ENCODE measurements around the gene EMC10. TPM values are rescaled to one million over a fixed set of nuclear protein-coding genes. Genes with fewer than 3 reads are reported as not detected.

EMC10 gene
- polyA plus RNA-seq, 2 of the 4 experiments (the other 2 are of a cell fraction) = 52.8 to 147 TPM

- TF ChIP-seq ELK1 (IDR thresholded peaks at IDR 0.05; ENCODE audit: low read depth, low read length) = no peak
- no peak for TF ChIP-seq HOXA7 (CRISPR knock-in tag; IDR thresholded peaks at IDR 0.05)
- no peak for TF ChIP-seq RARB (CRISPR knock-in tag; IDR thresholded peaks at IDR 0.05)
- peak; percentile 99 for TF ChIP-seq MAZ (IDR thresholded peaks at IDR 0.05; ENCODE audit: borderline replicate concordance, low read depth, low read length)
- no peak for TF ChIP-seq KDM5A (IDR thresholded peaks at IDR 0.05)
- TF ChIP-seq KDM1A (IDR thresholded peaks at IDR 0.05; ENCODE audit: low read depth) = no peak
Observed at GRCh38 chr19:50511069-50511822, 34.9 kb downstream of the EMC10 start, which contains the start of gene JOSD2 (continued).

DNA sequence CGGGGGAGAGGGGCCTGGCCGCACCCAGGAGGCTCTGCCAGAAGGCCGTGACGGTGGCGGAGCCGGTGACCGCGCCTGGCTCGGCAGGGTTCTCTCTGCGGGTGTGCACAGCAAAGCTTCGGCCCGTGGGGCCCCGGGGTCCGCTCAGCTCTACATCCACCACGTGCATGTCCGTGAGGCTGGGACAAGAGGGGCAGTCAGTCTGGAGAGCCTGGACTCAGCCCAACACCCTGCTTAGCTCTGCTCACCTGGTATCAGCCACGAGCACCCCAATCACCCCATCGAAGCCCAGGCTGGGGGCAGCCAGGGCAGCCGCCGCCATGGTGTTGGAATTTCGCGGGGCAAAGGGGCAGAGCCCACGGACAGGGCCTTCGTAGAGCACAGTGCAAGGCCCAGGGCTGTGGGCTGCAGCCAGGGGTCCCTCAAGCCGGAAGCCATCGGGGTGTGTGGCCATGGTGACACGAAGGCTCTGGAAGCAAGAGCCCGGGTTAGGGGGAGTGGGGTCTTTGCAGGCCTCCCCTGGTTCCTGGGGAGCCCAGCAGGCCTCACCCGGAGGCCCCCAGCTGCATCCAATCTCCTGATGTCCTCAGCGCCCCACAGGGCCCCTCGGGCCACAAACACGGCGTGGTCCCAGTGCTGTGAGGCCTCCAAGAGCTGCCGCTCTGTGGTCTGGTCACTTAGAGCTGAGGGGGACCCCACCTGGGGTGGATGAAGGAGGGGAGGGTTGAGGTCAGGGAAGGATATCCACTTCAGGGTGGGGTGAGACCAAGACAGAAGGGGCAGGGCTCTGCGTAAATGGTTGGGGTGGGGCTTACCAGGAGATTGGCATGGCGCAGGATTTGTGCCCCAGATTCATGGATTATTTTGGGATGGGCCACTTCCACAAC is 36.0 kb downstream of the EMC10 start:
- FAIRE-seq (no peak), ATAC-seq (no peak), DNase-seq (ENCODE audit: low read depth in 1 of 2, low spot score in 1 of 2) (no peak)
- WGBS (ENCODE audit: missing lambda C conversion rate) = 92% methylated on average over 35 of the region's 36 CpGs
- Histone ChIP-seq H3K9me3 (no peaks in the 10 kb centered on the region), H3K4me1 (peaks cover 21% of the 10 kb centered on the region; the same call in 2 of the 3 replicates), H3K27ac (peak overlapping the region; percentile 91 to 92; a peak in 4 of 6 replicates), H3K4me3 (peak overlapping the region; percentile 76), H3K4me2 (peak overlapping the region; percentile 80)
- TF ChIP-seq HDAC2 (IDR thresholded peaks at IDR 0.05) (no peak), MAFK (IDR thresholded peaks at IDR 0.05; ENCODE audit: partially characterized antibody) (no peak), ZSCAN20 (CRISPR knock-in tag; IDR thresholded peaks at IDR 0.05) (no peak), NFE2L2 (conservative IDR thresholded peaks at IDR 0.05; ENCODE audit: low read length) (no peak)
- TF ChIP-seq, protein P1, sequence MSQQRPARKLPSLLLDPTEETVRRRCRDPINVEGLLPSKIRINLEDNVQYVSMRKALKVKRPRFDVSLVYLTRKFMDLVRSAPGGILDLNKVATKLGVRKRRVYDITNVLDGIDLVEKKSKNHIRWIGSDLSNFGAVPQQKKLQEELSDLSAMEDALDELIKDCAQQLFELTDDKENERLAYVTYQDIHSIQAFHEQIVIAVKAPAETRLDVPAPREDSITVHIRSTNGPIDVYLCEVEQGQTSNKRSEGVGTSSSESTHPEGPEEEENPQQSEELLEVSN (IDR thresholded peaks at IDR 0.05; ENCODE audit: borderline replicate concordance, low read depth) = no peak
- CTCF ChIA-PET = interaction anchor here (0.8 to 4.3 kb wide), 7 partner anchors 21 to 212 kb away, joined by 3 to 28 read pairs (median 3); no protein-coding TSS in a partner anchor
- POLR2A ChIA-PET = interaction anchor here (0.5 to 1.2 kb wide), 2 partner anchors 146 to 292 kb away, joined by 3 read pairs; no protein-coding TSS in a partner anchor

GRCh38 chr19:50512999-50513745 is 36.9 kb downstream of the EMC10 start:
- no peak for DNase-seq (ENCODE audit: low read depth in 1 of 2, low spot score in 1 of 2)
- POLR2A ChIA-PET = interaction anchor here (0.5 kb wide), 1 partner anchor 145 kb away, joined by 3 read pairs; no protein-coding TSS in a partner anchor
- Histone ChIP-seq H3K27ac (no peak overlapping the region), H3K9me3 (no peaks in the 10 kb centered on the region), H3K4me2 (no peak overlapping the region), H3K4me3 (no peak overlapping the region), H3K4me1 (peaks cover 22% of the 10 kb centered on the region; the same call in 2 of the 3 replicates)
- WGBS (ENCODE audit: missing lambda C conversion rate) = 82% methylated on average over 12 of the region's 12 CpGs
- CTCF ChIA-PET = interaction anchor here (0.9 to 4.3 kb wide), 3 partner anchors 25 to 157 kb away, joined by 3 to 28 read pairs (median 19); no protein-coding TSS in a partner anchor
- ATAC-seq = no peak
- no peak for FAIRE-seq
- TF ChIP-seq CHD4 (IDR thresholded peaks at IDR 0.05; ENCODE audit: borderline replicate concordance) = no peak
- no peak for TF ChIP-seq NPAS2 (CRISPR knock-in tag; IDR thresholded peaks at IDR 0.05; ENCODE audit: borderline replicate concordance)
- no peak for TF ChIP-seq ZC3H11A (IDR thresholded peaks at IDR 0.05)
- TF ChIP-seq BHLHE40 (IDR thresholded peaks at IDR 0.05; ENCODE audit: low read depth, low read length) = no peak
- no peak for TF ChIP-seq CBX8 (IDR thresholded peaks at IDR 0.05)
- no peak for TF ChIP-seq KDM1A (IDR thresholded peaks at IDR 0.05; ENCODE audit: low read depth)
- no peak for TF ChIP-seq SREBF2 (IDR thresholded peaks at IDR 0.05)
- no peak for TF ChIP-seq CEBPB (IDR thresholded peaks at IDR 0.05)
- TF ChIP-seq CHD2 (IDR thresholded peaks at IDR 0.05; ENCODE audit: low read length, partially characterized antibody) = no peak
- TF ChIP-seq HOXA7 (CRISPR knock-in tag; IDR thresholded peaks at IDR 0.05) = no peak
- TF ChIP-seq JUN (IDR thresholded peaks at IDR 0.05) = no peak
- TF ChIP-seq, protein P1 (IDR thresholded peaks at IDR 0.05; ENCODE audit: borderline replicate concordance, low read depth) = no peak
- TF ChIP-seq EHF (CRISPR knock-in tag; IDR thresholded peaks at IDR 0.05) = no peak
- TF ChIP-seq HEYL (CRISPR knock-in tag; IDR thresholded peaks at IDR 0.05) = no peak
- TF ChIP-seq, protein P2, sequence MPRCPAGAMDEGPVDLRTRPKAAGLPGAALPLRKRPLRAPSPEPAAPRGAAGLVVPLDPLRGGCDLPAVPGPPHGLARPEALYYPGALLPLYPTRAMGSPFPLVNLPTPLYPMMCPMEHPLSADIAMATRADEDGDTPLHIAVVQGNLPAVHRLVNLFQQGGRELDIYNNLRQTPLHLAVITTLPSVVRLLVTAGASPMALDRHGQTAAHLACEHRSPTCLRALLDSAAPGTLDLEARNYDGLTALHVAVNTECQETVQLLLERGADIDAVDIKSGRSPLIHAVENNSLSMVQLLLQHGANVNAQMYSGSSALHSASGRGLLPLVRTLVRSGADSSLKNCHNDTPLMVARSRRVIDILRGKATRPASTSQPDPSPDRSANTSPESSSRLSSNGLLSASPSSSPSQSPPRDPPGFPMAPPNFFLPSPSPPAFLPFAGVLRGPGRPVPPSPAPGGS (IDR thresholded peaks at IDR 0.05) = no peak
